Left ventricle myocardium inferior (tissue), 1 donor: ENCODE measurements around the gene GNAT3. TPM values are rescaled to one million over a fixed set of nuclear protein-coding genes. Genes with fewer than 3 reads are reported as not detected.

Source experiments
- DNase-seq: peaks from one replicate; pipeline ENCODE4 v3.0.0-alpha.2; 2020
- H3K27ac ChIP-seq: fragments of 200-600 bp; replicated peaks from 2 replicates; pipeline ENCODE4 v1.8.0; 2021
- H3K27me3 ChIP-seq: fragments of 200-600 bp; 2 replicates; pipeline ENCODE4 v1.8.0; 2021; ENCODE audit warnings: low read depth
- H3K36me3 ChIP-seq: fragments of 200-600 bp; 2 replicates; pipeline ENCODE4 v1.8.0; 2021
- H3K4me1 ChIP-seq: fragments of 200-600 bp; 2 replicates; pipeline ENCODE4 v1.8.0; 2021
- H3K4me3 ChIP-seq: fragments of 200-600 bp; 2 replicates; pipeline ENCODE4 v1.8.0; 2021; ENCODE audit warnings: mild to moderate bottlenecking, moderate library complexity
- H3K9me3 ChIP-seq: fragments of 200-600 bp; replicated peaks from 2 replicates; pipeline ENCODE4 v1.8.0; 2021
- intact Hi-C: fragments of 100-400 bp; cut with micrococcal nuclease; formaldehyde crosslinking; loops from one replicate; pipeline ENCODE4 v1.11.0; 2022
- long read RNA-seq: library from polyadenylated mRNA; unstranded; transcript quantifications from one replicate; pipeline ENCODE4 v2.0.0, GENCODE V29; 2021
- total RNA-seq: library from RNA; stranded (reverse); fragmentation: NEBNext Ultra II Directional; extraction: Animal tissue kit (Norgen Biotek cat#: 25700); gene quantifications from one replicate; pipeline ENCODE4 v1.2.1, GENCODE V29; 2021
- TF ChIP-seq, protein P1 (sequence below): fragments of 200-600 bp; IDR thresholded peaks from 2 replicates; pipeline ENCODE4 v1.8.0; 2021; ENCODE audit warnings: antibody characterized with exemption, mild to moderate bottlenecking, borderline replicate concordance
- donor health status: DM: no; HTN: yes; CAD: no; lungs with severe emphysema.

The GNAT3 gene
- not detected for total RNA-seq
- long read RNA-seq = 0 reads

DNA sequence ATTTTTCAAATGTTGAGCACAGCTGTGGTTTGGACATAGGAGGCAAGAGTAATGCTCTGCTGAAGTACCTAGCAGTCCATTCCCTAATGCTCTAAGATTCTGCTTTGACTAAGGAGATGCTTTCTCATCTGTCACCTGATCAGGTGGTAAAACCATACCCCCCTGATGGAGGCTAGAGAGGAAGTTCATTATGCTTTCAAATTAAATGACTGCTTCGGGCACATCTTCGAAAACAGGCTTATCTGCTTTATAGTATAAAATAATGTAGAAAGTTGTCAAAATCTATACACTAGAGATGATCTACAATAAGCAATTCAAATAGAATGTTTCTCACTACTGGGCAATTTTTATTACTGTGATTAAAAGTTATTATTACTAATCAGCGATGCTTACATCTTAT is at the start of gene GNAT3:
Gene GNAT3 (minus strand): TSS at position 101 of the 400 bp plus-strand sequence. CDS start 138 bp downstream, outside the sequence.
- no peak for DNase-seq
- intact Hi-C loops = no loop called here
- TF ChIP-seq, protein P1, sequence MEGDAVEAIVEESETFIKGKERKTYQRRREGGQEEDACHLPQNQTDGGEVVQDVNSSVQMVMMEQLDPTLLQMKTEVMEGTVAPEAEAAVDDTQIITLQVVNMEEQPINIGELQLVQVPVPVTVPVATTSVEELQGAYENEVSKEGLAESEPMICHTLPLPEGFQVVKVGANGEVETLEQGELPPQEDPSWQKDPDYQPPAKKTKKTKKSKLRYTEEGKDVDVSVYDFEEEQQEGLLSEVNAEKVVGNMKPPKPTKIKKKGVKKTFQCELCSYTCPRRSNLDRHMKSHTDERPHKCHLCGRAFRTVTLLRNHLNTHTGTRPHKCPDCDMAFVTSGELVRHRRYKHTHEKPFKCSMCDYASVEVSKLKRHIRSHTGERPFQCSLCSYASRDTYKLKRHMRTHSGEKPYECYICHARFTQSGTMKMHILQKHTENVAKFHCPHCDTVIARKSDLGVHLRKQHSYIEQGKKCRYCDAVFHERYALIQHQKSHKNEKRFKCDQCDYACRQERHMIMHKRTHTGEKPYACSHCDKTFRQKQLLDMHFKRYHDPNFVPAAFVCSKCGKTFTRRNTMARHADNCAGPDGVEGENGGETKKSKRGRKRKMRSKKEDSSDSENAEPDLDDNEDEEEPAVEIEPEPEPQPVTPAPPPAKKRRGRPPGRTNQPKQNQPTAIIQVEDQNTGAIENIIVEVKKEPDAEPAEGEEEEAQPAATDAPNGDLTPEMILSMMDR = no peak
- H3K36me3 ChIP-seq = no peaks in the 10 kb centered on the region
- no peaks in the 10 kb centered on the region for H3K9me3 ChIP-seq
- no peaks in the 10 kb centered on the region for H3K27me3 ChIP-seq
- peaks cover 18% of the 10 kb centered on the region for H3K4me1 ChIP-seq
- no peak within 1 kb of the TSS for H3K27ac ChIP-seq
- H3K4me3 ChIP-seq = no peak within 1 kb of the TSS

DNA sequence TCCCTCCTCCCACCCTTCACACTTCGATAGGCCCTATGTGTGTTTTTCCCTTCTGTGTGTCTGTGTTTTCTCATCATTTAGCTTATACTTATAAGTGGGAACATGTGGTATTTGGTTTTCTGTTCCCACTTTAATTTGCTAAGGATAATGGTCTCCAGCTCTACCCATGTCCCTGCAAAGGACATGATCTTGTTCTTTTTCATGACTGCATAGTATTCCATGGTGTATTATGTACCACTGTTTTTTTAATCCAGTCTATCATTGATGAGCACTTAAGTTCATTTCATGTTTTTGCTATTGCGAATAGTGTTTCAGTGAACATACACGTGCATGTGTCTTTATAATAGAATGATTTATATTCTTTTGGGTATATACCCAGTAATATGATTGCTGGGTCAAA is 46.3 kb upstream of the GNAT3 start:
- intact Hi-C loops = no loop called here

DNA sequence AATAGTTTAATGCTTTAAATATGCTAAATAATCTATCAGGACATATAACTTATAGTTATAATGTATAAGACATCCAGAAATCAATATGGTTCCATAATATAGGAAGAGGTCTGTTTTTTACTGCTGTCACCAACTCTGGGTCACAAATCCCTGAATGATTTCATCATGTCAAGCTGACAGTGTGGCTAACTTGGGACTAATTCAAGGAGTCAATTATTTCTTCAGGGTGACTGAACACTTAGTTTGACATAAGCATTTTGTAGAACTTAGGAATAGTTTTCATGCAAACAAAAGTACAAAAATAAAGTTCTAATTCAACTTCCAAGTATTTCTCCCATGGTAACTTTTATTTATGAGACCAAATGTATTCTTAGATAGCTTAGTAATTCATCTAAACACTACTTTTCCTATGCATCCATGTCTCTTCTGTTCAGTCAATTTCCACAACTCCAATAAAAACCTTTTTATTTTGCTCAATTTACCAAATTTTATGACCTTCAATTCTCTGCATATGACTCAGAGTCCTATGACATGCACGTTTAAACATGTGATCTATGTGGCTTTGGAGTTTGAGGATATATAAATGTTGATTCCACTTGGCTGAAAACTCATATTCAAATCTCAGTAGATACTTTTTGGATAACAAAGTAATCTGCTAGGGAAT is 40.3 kb upstream of the GNAT3 start:
- H3K27me3 ChIP-seq = no peaks in the 10 kb centered on the region
- TF ChIP-seq, protein P1 = no peak
- H3K27ac ChIP-seq = peak overlapping the region; percentile 85
- H3K9me3 ChIP-seq = no peaks in the 10 kb centered on the region
- no peak for DNase-seq
- H3K36me3 ChIP-seq = no peaks in the 10 kb centered on the region
- intact Hi-C loops = no loop called here
- peaks cover 44% of the 10 kb centered on the region for H3K4me1 ChIP-seq
- no peak overlapping the region for H3K4me3 ChIP-seq

More for the DNA sequence above, 46.3 kb upstream of the GNAT3 start:
- Histone ChIP-seq H3K27ac (no peak overlapping the region), H3K9me3 (peaks cover 46% of the 10 kb centered on the region), H3K27me3 (no peaks in the 10 kb centered on the region), H3K36me3 (no peaks in the 10 kb centered on the region), H3K4me3 (no peak overlapping the region), H3K4me1 (no peaks in the 10 kb centered on the region)
- TF ChIP-seq, protein P1 = no peak
- DNase-seq = no peak

DNA sequence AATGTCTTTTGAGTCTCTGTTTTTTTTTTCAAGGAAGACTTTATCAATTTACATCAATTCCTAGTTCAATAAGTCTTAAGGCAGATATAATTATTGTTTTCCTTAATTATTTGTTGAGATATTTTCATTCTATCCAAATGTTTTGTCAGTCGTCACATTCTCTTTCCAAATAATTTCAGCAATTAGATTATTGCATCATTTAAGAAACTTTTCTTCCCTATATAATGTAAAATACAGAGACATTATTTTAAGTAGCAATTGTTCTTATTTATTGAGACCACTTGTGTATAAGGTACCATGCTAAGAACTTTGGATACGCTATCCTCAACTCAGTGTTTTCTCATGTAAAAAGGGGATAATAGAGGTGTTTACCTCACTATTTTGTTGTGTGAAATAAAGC is 38.1 kb upstream of the GNAT3 start:
- TF ChIP-seq, protein P1 = no peak
- Histone ChIP-seq H3K27me3 (no peaks in the 10 kb centered on the region), H3K9me3 (peaks cover 14% of the 10 kb centered on the region), H3K36me3 (no peaks in the 10 kb centered on the region), H3K4me3 (no peak overlapping the region), H3K27ac (peak overlapping the region; percentile 85), H3K4me1 (peaks cover 44% of the 10 kb centered on the region)
- no peak for DNase-seq
- intact Hi-C loops = no loop called here

DNA sequence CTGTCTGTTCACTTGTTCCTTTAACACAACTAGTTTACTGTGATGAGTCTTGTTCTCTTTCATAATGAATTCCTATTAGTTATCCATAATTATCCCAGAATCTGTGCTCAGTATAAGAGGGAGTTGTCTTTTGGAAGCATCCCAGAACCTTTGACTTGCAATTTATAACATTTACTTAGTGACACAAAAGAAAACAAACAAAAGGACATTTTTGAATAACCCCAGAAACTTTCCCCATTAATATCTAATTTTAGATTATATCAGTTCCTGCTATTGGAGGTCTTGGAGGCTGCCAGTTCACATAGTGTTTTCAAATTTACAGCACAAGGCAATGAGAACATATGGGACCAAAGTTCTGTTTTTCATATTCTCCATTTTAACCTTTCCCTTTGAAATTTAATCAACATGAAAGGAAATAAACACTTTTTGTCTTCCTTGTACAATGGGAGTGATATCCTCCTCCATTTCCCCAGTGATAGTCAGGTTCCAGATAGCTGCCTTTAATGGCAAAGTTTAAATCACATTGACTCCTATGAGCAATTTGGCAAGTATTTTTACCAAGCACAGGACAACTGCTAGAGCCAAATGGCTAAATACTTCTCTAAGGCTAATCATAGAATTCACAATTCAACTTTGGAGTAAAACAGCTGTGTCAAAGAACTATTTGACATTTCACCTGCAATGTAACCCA is 37.1 kb upstream of the GNAT3 start:
- Histone ChIP-seq H3K9me3 (peaks cover 18% of the 10 kb centered on the region), H3K36me3 (no peaks in the 10 kb centered on the region), H3K27me3 (no peaks in the 10 kb centered on the region), H3K27ac (peak overlapping the region; percentile 85), H3K4me3 (peak overlapping the region; percentile 0), H3K4me1 (peaks cover 44% of the 10 kb centered on the region)
- intact Hi-C loops = loop anchor here (10.0 kb wide), 3 partner anchors 46 to 106 kb away; no protein-coding TSS in a partner anchor
- TF ChIP-seq, protein P1 = no peak
- DNase-seq = no peak
